ENCODE results near the gene EHD2. TPM values are rescaled to one million over a fixed set of nuclear protein-coding genes. Genes with fewer than 3 reads are reported as not detected.

EHD2 gene
- total and polyA plus RNA-seq, 2 of the 13 experiments (the other 11 are each of a cell fraction or from before 2014, with no cell fraction given) = 0.09 to 0.28 TPM

DNA sequence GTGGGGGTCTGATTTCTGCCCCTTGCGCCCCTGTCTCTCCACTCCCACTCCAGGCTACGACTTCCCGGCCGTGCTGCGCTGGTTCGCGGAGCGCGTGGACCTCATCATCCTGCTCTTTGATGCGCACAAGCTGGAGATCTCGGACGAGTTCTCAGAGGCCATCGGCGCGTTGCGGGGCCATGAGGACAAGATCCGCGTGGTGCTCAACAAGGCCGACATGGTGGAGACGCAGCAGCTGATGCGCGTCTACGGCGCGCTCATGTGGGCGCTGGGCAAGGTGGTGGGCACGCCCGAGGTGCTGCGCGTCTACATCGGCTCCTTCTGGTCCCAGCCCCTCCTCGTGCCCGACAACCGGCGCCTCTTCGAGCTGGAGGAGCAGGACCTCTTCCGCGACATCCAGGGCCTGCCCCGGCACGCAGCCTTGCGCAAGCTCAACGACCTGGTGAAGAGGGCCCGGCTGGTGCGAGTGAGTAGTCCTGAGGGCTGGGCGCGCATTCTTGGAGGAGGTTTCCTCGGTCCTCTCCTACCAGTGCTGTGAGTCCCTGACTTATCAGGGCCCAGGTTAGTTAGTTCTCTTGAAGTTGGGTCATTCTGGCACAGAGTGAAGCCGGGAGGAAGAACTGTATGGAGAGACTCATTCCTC is 12.7 kb downstream of the EHD2 start (continued):
- no peak for TF ChIP-seq HNRNPH1 (optimal IDR thresholded peaks at IDR 0.05; ENCODE audit: low read depth, low read length)
- TF ChIP-seq FOXM1 (CRISPR knock-in tag; IDR thresholded peaks at IDR 0.05) = no peak
- no peak for TF ChIP-seq SMAD3 (CRISPR knock-in tag; IDR thresholded peaks at IDR 0.05)
- TF ChIP-seq PHF21A (CRISPR knock-in tag; IDR thresholded peaks at IDR 0.05) = no peak
- TF ChIP-seq HOXA3 (CRISPR knock-in tag; IDR thresholded peaks at IDR 0.05) = peak; percentile 45
- peak; percentile 22; the same call in 1 of the 2 replicates for TF ChIP-seq SALL1 (CRISPR knock-in tag; IDR thresholded peaks at IDR 0.05)
- TF ChIP-seq ZFX (CRISPR knock-in tag; IDR thresholded peaks at IDR 0.05; ENCODE audit: low read depth) = peak; percentile 24; the same call in 1 of the 2 replicates
- TF ChIP-seq NR3C1 (CRISPR knock-in tag; IDR thresholded peaks at IDR 0.05) = no peak
- TF ChIP-seq ZNF121 (CRISPR knock-in tag; IDR thresholded peaks at IDR 0.05) = peak; percentile 82
- no peak for TF ChIP-seq SMAD1 (CRISPR knock-in tag; IDR thresholded peaks at IDR 0.05; ENCODE audit: borderline replicate concordance, low read depth)
- no peak for TF ChIP-seq ZNF558 (CRISPR knock-in tag; IDR thresholded peaks at IDR 0.05; ENCODE audit: borderline replicate concordance)
- TF ChIP-seq, protein P1, sequence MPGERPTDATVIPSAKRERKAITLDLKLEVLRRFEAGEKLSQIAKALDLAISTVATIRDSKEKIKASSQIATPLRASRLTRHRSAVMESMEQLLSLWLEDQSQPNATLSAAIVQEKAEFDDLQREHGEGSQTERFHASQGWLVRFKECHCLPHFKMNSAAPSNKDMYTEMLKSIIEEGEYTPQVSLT (CRISPR knock-in tag; IDR thresholded peaks at IDR 0.05; ENCODE audit: borderline replicate concordance, low read depth) = no peak
- no peak for TF ChIP-seq HHEX (CRISPR knock-in tag; IDR thresholded peaks at IDR 0.05)
- TF ChIP-seq CEBPG (CRISPR knock-in tag; IDR thresholded peaks at IDR 0.05) = peak; percentile 84
- no peak for TF ChIP-seq CBFB (CRISPR knock-in tag; IDR thresholded peaks at IDR 0.05)
- TF ChIP-seq, protein P2, sequence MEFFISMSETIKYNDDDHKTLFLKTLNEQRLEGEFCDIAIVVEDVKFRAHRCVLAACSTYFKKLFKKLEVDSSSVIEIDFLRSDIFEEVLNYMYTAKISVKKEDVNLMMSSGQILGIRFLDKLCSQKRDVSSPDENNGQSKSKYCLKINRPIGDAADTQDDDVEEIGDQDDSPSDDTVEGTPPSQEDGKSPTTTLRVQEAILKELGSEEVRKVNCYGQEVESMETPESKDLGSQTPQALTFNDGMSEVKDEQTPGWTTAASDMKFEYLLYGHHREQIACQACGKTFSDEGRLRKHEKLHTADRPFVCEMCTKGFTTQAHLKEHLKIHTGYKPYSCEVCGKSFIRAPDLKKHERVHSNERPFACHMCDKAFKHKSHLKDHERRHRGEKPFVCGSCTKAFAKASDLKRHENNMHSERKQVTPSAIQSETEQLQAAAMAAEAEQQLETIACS (CRISPR knock-in tag; IDR thresholded peaks at IDR 0.05) = no peak
- TF ChIP-seq ZNF34 (CRISPR knock-in tag; IDR thresholded peaks at IDR 0.05; ENCODE audit: borderline replicate concordance) = no peak
- TF ChIP-seq, protein P3, sequence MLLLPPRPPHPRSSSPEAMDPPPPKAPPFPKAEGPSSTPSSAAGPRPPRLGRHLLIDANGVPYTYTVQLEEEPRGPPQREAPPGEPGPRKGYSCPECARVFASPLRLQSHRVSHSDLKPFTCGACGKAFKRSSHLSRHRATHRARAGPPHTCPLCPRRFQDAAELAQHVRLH (CRISPR knock-in tag; IDR thresholded peaks at IDR 0.05; ENCODE audit: borderline replicate concordance, low read depth) = no peak
- no peak for TF ChIP-seq ESRRA (CRISPR knock-in tag; IDR thresholded peaks at IDR 0.05; ENCODE audit: low read depth)
- no peak for TF ChIP-seq PHB2 (IDR thresholded peaks at IDR 0.05; ENCODE audit: partially characterized antibody)
- TF ChIP-seq EZH2 (conservative IDR thresholded peaks at IDR 0.05; ENCODE audit: low read depth, low read length) = no peak
- TF ChIP-seq ZFP90 (CRISPR knock-in tag; IDR thresholded peaks at IDR 0.05; ENCODE audit: borderline replicate concordance) = no peak
- no peak for TF ChIP-seq ZNF788 (CRISPR knock-in tag; IDR thresholded peaks at IDR 0.05; ENCODE audit: borderline replicate concordance)
- no peak for TF ChIP-seq ONECUT2 (CRISPR knock-in tag; IDR thresholded peaks at IDR 0.05)
- TF ChIP-seq, protein P4, sequence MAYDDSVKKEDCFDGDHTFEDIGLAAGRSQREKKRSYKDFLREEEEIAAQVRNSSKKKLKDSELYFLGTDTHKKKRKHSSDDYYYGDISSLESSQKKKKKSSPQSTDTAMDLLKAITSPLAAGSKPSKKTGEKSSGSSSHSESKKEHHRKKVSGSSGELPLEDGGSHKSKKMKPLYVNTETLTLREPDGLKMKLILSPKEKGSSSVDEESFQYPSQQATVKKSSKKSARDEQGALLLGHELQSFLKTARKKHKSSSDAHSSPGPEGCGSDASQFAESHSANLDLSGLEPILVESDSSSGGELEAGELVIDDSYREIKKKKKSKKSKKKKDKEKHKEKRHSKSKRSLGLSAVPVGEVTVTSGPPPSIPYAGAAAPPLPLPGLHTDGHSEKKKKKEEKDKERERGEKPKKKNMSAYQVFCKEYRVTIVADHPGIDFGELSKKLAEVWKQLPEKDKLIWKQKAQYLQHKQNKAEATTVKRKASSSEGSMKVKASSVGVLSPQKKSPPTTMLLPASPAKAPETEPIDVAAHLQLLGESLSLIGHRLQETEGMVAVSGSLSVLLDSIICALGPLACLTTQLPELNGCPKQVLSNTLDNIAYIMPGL (CRISPR knock-in tag; IDR thresholded peaks at IDR 0.05; ENCODE audit: borderline replicate concordance in 1 of 2, low read depth in 1 of 2) = no peak
- no peak for TF ChIP-seq SIN3B (IDR thresholded peaks at IDR 0.05; ENCODE audit: low read length)

Measured in HepG2 (cell line).